ENCODE data around the gene EGFL8. TPM values are rescaled to one million over a fixed set of nuclear protein-coding genes. Genes with fewer than 3 reads are reported as not detected.

Gene EGFL8
- total RNA-seq, 4 donors from 2014 or later: 8.9 to 28.1 (median 16.2) TPM

DNA sequence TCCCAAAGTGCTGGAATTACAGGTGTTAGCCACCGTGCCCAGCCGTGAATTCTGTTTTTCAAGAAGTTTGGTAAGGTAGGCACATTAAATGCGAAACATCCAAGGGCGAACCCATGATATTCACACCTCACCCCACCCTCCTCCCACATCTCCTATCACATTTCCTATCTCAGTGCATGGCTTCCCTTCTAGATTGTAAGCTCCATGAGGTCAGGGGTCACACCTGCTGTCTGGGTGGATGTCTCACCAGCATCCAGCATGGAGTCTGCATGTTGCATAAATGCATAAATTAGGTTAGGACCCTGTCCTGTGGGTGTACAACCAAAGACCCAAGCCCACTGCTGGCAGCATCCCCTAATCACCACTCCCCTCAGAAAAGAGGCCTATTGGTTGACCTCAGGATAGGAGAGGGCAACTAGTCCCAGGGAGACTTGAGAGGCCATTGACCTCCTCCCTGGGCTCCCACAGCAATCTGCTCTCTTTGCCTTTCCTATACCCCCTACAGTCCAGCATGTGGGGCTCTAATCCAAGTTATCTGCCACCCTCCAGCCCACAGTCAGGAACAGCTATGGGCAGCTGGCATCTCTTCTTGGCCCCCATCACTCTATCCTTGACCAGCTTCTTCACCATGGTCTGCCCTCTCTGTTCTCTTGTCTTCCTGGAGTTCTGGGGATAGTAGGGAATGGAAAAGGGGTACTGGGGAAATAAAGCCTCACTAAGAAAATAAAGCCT lies 16.8 kb upstream of the EGFL8 start:
- no peaks in the 10 kb centered on the region for H3K27me3 ChIP-seq
- no peak for DNase-seq
- H3K4me1 ChIP-seq: peaks cover 0 to 10% (median 0%) of the 10 kb centered on the region in 4 donors
- H3K4me3 ChIP-seq: no peak overlapping the region
- H3K9me3 ChIP-seq: no peaks in the 10 kb centered on the region
- H3K27ac ChIP-seq: no peak overlapping the region
- TF ChIP-seq POLR2A (IDR thresholded peaks at IDR 0.05): no peak
- TF ChIP-seq, protein P1, sequence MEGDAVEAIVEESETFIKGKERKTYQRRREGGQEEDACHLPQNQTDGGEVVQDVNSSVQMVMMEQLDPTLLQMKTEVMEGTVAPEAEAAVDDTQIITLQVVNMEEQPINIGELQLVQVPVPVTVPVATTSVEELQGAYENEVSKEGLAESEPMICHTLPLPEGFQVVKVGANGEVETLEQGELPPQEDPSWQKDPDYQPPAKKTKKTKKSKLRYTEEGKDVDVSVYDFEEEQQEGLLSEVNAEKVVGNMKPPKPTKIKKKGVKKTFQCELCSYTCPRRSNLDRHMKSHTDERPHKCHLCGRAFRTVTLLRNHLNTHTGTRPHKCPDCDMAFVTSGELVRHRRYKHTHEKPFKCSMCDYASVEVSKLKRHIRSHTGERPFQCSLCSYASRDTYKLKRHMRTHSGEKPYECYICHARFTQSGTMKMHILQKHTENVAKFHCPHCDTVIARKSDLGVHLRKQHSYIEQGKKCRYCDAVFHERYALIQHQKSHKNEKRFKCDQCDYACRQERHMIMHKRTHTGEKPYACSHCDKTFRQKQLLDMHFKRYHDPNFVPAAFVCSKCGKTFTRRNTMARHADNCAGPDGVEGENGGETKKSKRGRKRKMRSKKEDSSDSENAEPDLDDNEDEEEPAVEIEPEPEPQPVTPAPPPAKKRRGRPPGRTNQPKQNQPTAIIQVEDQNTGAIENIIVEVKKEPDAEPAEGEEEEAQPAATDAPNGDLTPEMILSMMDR (IDR thresholded peaks at IDR 0.05): no peak
- H3K36me3 ChIP-seq: no peaks in the 10 kb centered on the region

DNA sequence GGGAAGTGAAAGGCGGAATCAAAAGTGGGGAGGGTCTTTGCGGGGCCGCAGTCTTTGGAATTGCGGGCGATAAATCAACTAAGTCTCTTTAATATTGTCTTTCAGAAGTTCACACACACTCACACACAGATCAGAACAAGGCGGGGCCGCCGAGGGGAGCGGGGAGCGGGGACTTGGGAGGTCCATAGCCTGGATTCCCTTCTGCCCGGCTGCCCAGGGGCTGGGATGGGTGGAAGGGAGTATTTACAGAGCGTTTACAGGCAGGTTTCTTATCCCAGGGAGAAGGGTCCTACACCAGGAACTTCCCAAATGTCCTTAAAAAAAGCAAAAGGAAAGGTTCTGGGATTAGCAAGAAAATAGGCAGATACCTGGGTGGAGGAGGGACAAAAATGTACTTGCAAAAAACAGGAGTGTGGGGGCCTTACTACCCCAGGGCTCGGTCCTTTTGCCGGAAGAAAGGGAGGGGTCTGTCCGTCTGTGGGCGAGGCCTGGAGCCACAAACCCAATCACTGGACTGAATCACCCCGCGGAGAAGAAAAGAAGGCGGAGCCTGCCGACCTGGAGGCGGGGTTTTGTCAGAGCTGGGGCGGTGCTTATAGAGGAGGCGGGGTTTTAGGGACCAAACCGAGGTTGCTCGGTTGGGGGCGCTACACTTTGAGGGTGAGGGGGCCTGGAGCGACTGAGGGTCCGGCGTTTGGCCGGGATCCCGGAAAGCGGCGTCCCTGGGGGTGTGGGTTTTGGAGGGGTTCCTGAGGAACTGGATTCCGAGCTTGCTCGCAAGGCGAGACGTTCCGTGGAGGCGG lies 15.9 kb upstream of the EGFL8 start:
- Histone ChIP-seq H3K9me3 (no peaks in the 10 kb centered on the region), H3K36me3 (no peaks in the 10 kb centered on the region), H3K4me1 (peaks cover 0 to 17% (median 0%) of the 10 kb centered on the region in 4 donors), H3K27me3 (no peaks in the 10 kb centered on the region), H3K4me3 (peak overlapping the region; percentile 9 to 47 (median 30)), H3K27ac (no peak overlapping the region)
- TF ChIP-seq, protein P1 (IDR thresholded peaks at IDR 0.05): peak in 1 of 6 experiments; percentile 10
- TF ChIP-seq POLR2A (IDR thresholded peaks at IDR 0.05): no peak
- peak; percentile 27 to 82 (median 81) for DNase-seq

DNA sequence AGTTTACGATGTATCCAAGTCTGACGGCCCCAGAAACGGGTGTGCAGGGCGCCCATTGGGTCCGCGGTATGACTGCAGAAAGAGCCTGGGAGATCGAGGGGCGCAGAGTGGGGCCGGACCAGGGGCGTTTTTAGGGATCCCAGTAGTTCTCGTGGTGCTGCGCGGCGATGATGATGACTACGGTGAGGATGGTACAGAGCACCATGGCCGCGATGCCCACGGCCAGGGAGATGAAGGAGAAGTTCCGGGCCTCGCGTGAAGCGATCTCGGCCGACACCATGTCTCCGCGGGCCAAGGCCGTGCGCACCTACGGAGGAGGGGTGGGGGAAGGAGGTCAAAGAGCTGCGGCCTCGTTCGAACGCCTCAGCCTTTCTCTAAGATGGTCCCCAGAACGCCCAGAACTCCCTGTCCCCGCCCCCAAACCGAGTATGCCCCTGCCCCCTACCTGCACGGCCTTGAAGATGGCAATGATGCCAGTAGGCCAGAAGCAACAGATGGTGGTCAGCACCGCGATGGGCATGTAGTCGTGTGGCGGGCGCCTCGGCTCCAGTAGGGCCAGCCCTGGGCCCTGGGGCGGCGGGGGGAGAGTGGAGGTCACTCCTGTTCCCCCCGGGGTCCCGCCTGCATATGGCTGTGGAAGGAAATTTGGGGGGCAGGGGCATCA lies 15.2 kb upstream of the EGFL8 start:
- H3K27me3 ChIP-seq: no peaks in the 10 kb centered on the region
- no peak for TF ChIP-seq POLR2A (IDR thresholded peaks at IDR 0.05)
- TF ChIP-seq, protein P1 (IDR thresholded peaks at IDR 0.05): no peak
- H3K27ac ChIP-seq: no peak overlapping the region
- no peaks in the 10 kb centered on the region for H3K36me3 ChIP-seq
- H3K4me1 ChIP-seq: peaks cover 0 to 17% (median 0%) of the 10 kb centered on the region in 4 donors
- no peaks in the 10 kb centered on the region for H3K9me3 ChIP-seq
- peak overlapping the region; percentile 9 to 47 (median 30) for H3K4me3 ChIP-seq
- no peak for DNase-seq

DNA sequence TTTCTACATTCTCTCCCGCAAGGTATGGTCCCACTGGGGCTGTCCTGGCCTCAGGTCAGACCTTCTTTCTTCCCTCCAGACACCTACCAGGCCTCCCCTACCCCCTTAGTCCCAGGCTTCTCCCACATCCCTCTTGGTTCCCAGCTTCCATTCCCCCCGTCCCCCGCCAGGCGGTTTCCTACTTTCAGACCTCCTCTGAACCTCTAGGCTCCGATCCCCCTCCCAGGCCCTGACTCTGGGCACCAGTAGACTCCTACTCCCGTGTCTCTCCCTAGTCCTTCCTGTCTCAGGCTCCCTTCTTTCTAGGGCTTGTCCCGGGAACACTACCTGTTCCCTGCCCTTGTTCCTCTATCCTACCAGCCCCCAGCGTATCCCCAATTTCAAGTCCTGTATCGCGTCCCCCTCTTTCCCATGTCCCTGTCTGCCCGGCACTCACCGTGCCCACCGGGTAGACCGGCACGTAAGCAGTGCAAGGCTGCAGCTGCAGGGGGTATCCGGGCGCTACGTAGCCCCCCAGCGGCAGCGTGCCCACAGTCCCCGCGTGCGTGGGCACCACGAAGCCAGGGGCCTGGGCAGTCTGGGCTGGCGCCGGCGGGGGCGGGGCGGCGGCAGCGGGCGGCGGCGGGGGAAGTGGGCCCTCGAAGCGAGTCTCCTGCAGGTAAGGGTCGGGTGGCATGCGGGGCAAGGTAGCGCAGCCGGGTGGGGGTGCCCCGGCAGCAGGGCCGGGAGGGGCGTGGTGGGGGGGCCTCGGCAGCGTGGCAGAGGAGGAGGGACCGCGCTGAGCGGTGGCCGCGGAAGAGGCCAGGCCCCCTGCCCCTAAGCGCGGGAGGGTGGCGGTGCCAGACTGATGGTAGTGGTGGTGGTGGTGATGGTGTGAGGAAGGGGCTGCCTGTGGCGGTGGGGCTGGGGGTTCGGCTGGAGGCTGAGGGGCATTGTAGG lies 14.2 kb upstream of the EGFL8 start:
- DNase-seq: peak in 1 of 3 donors; percentile 42
- Histone ChIP-seq H3K27me3 (no peaks in the 10 kb centered on the region), H3K36me3 (no peaks in the 10 kb centered on the region), H3K4me3 (peak overlapping the region in 2 of 4 donors; percentile 17 to 51), H3K27ac (peak overlapping the region in 1 of 4 donors; percentile 10), H3K4me1 (peaks cover 0 to 23% (median 5%) of the 10 kb centered on the region in 4 donors), H3K9me3 (no peaks in the 10 kb centered on the region)
- no peak for TF ChIP-seq POLR2A (IDR thresholded peaks at IDR 0.05)

DNA sequence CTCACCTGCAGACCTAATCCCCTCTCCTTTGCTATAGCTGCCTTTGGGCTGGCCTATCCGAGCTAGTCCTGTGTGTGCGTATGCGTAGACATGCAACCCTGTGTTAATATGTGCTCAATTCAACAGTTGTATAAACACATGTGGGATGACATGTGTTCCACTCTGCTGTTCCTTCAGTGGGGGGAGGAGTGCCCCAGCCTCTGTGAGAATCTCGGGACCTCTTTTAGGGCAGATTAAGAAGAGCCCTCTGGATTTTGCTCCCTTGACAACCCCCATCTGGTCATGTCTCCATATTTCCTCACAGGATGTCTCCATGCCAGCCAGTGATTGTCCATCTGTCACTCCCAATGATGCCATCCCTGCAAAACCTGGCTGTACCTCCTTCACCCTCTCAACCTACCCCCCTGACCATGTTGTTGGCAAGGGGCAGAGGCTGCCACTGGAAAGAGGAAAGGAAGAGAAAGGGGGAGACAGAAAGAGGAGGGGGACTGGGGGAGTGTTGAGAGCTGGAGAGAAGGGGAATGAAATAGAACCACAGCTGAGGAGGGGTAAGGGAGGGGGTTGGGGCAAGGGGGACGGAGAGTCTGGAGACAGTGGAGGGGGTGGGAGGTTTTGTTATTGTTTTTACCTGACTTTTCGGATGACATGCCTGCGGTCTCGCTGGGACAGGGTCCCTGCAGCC lies 13.1 kb upstream of the EGFL8 start:
- DNase-seq: peak in 1 of 3 donors; percentile 9
- Histone ChIP-seq H3K27ac (peak overlapping the region in 1 of 4 donors; percentile 85), H3K27me3 (no peaks in the 10 kb centered on the region), H3K9me3 (no peaks in the 10 kb centered on the region), H3K4me3 (peak overlapping the region; percentile 7 to 71 (median 38)), H3K4me1 (peaks cover 0 to 30% (median 5%) of the 10 kb centered on the region in 4 donors), H3K36me3 (peaks cover 0 to 7% (median 0%) of the 10 kb centered on the region in 3 donors)
- TF ChIP-seq POLR2A (IDR thresholded peaks at IDR 0.05): no peak
- TF ChIP-seq, protein P1 (IDR thresholded peaks at IDR 0.05): no peak

All from Peyer's patch (tissue), 4 donors.